NCI-H2196 (cell line): Measurements from ENCODE around the gene CLIC1.

Source experiments
- DNase-seq: peaks from one replicate; lab custom pipeline; 2025; ENCODE audit not compliant: unreplicated experiment; lab: John Stamatoyannopoulos, UW

CLIC1 gene

GRCh38 chr6:31739639-31740396, 3.5 kb upstream of the CLIC1 start, which contains the start of gene MSH5:
Gene MSH5 (plus strand): TSS chr6:31740005. CDS start chr6:31740467, 462 bp downstream.
- peak; percentile 99 for DNase-seq

GRCh38 chr6:31737991-31738979, 2.0 kb upstream of the CLIC1 start:
- peak; percentile 89 for DNase-seq

GRCh38 chr6:31737315-31737990, 1.1 kb upstream of the CLIC1 start:
- DNase-seq, result peak; percentile 16

- DNase-seq, result no peak
Observed at GRCh38 chr6:31736768-31737314, 511 bp upstream of the CLIC1 start.

- peak; percentile 31 for DNase-seq
Observed at GRCh38 chr6:31734821-31735406, 1.4 kb downstream of the CLIC1 start.

GRCh38 chr6:31734247-31734820, 2.0 kb downstream of the CLIC1 start:
- no peak for DNase-seq

GRCh38 chr6:31733734-31734133, 2.6 kb downstream of the CLIC1 start:
- no peak for DNase-seq

GRCh38 chr6:31732029-31732428, 4.3 kb downstream of the CLIC1 start:
- DNase-seq, result no peak

- no peak for DNase-seq
Observed at GRCh38 chr6:31730631-31731086, 5.7 kb downstream of the CLIC1 start.

GRCh38 chr6:31729979-31730630, 6.2 kb downstream of the CLIC1 start:
- peak; percentile 76 for DNase-seq

GRCh38 chr6:31729515-31729978, 6.8 kb downstream of the CLIC1 start:
- peak; percentile 84 for DNase-seq

- DNase-seq, result no peak
Observed at GRCh38 chr6:31728767-31729514, 7.4 kb downstream of the CLIC1 start, which contains the start of gene DDAH2. Gene DDAH2 (minus strand): TSS chr6:31729299. CDS start chr6:31729161, 138 bp downstream.

- DNase-seq, result no peak
Observed at GRCh38 chr6:31727717-31728671, 8.3 kb downstream of the CLIC1 start.

- no peak for DNase-seq
Observed at GRCh38 chr6:31727034-31727716, 9.2 kb downstream of the CLIC1 start.

GRCh38 chr6:31725502-31726350, 10.6 kb downstream of the CLIC1 start:
- DNase-seq, result no peak
